ENCODE data around the gene STK17B.
A peak's percentile ranks its signal among the peaks of the same experiment; 100 is the strongest.

STK17B gene

DNA sequence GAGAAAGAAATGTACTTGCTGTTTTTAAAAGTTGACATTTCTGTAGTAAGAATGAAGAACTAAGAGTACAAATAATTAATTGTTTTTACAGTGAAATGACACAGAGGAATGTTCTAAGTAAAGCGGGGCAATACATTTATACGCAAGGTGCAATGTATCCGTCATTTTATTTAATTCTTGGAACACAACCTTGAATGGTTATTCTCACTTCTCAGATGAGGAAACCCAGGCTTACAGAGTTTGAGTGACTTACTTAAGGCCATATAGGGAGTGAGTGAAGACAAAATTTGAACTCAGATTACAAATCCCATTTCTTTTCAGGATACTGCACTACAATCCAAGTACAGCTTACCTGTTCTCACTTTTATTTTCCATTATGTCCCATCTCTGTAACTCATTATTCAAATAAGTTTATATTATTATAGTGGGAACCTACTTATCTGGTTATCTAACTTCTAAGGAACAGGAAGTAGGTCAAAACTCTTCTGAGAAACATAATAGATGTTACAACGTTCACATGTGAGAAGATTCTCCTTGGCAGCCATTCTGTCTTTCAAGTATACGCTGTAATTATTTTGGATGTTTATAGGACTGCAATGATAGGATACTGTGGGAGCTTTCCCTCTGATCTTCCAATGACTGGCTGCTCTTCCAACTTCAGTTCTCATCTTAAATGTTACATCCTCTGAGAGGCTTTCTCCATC lies 12.3 kb upstream of the STK17B start:
- DNase-seq (ENCODE audit: low read depth in 2 of 2), result no peak

DNA sequence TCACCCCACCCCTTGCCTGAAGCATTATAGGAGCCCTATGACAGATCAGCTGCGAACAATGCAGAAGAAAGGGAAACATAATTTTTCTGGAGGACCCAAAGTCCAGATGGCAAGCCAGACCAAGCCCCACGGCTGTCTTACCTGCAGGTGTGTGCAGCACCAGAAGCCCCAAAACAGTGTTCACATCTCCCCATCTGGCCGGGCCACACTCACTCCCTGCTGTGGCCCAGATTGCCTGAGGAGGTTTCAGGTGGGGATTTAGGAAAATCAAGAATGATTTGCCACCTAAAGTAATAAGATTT lies 11.7 kb upstream of the STK17B start:
- no peak for DNase-seq (ENCODE audit: low read depth in 2 of 2)

DNA sequence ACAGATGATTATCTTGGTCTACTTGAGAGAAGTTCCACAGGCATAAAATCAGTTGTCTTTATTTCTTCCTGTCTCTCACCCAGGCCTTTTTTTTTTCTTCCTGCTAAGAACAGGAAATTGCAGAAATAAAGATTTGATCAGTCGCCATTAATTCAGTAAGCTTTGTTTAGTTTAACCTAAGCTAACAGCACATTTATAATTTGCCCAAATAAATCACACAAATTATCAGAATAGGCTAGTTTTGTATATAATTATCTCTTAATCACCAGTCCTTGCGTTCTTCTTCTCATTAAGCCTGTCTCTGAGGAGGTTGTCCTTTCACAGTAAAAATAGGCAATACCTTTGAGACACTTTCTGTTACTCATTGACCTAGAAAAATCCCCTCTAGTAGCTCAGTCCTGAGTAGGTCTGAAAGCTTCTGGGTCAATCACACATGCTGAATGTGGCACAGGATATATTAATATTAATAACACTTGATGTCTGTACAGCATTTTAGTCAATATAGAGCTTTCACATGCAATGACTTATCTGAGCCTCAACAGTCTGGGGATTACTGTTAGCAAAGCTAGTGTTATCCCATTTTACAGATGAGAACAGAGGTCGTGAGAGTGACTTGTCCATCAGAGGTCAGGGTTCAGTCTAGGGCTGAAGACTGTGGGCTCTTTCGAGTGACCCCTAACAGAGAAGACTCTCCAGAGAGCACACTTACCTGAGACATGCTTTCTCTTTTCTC lies 11.2 kb upstream of the STK17B start:
- no peak for DNase-seq (ENCODE audit: low read depth in 2 of 2)

DNA sequence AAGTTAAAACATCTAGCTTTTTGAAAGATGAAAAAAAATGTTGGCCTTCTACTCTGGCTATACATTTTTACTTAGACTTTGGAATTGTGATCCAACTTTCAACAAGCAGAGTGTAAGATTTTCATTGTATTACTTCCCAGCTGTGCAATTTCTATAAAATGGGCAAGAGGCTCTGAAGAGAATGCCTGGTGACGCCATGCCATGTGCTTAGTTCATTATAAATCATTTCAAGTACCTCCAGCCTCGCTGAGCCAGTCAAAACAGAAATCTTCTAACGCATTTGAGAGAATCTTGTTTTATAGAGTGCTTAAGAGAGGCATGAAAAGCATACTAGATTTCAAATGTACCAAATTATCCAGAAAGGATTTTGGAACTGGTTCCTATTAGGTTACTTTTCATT lies 10.1 kb upstream of the STK17B start:
- DNase-seq (ENCODE audit: low read depth in 2 of 2), result no peak

DNA sequence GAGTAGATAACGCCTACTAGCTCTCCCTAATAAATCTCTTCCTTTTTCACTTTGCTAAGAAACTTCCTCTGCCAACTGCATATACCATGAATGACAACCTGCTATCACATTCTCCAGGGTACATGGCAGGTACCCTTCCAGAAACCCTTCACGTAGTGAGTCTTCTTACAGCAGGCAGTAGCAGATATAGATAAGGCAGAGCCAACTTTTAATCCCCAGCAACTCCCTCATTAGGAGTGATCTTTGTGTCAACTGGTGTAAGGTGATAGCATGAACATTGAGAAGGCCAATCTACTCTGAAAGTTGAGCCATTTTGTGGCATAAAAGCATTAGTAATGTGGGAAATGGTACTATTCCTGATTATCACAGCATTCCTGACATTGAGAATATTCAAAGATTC lies 5.7 kb upstream of the STK17B start:
- DNase-seq (ENCODE audit: low read depth in 2 of 2), result no peak

DNA sequence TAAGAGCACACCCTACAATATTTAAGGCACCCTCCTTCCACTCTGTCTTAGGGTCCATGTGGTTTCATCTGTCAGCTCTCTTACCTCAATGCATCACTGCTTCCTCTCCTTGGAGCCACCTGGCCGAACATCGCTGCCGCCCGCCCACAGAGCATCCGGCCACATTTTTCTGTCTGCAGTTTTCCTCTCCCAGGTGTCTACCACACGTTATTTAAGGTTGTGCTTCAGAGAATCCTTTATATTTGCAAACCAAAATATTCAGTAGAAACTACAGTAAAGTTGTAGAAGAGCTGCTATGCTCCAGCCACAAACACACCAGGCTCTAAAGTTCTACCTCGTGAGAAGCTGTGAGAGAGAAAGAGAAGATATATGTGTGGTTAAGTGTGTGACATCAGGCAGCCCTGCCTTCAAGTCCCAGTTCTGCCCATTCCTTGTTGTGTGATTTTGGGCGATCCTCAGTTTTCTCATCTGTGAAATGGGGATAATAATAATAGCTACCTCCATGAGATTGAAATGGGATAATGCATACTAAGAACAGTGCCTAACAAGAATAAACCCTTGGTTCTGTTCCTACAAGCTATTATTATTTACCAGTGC lies 4.9 kb upstream of the STK17B start:
- DNase-seq (ENCODE audit: low read depth in 2 of 2), result peak; percentile 64 to 72

DNA sequence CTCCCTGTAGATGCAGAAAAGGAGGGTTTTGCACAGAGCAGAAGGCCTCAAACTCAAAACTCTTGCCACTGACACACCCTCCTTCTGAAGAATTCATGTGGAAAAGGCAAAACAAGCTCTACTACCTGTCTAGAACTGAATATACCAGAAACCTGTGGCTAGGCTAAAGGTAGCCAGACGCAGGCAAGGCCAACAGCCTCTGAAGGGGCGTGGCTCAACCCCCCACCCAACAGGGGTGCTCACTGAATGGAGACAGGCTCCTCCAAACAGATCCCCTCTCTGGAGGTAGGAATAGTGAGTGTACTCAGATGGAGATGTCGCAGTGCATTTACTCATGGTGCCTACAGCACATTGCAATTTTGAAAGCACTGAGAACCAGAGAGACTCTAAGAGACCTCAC lies 3.0 kb upstream of the STK17B start:
- DNase-seq (ENCODE audit: low read depth in 2 of 2), result no peak

DNA sequence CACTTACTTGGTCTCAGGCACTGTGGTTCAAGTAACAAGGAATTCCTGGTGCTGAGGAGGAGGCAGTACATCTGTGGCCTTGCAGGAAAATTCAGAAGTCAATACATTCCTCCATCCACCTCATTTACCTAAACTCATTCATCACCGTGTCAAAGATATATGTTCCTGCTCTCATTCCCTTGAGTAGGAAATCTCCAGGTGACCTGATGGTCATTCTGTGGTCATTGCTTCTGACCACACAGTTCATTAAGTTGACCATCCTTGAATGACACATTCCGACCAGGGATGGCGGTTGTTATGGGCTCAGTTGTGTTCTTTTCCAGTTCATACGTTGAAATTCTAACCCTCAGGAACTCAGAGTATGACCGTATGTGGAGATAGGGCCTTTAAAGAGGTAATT lies 2.1 kb upstream of the STK17B start:
- no peak for DNase-seq (ENCODE audit: low read depth in 2 of 2)

DNA sequence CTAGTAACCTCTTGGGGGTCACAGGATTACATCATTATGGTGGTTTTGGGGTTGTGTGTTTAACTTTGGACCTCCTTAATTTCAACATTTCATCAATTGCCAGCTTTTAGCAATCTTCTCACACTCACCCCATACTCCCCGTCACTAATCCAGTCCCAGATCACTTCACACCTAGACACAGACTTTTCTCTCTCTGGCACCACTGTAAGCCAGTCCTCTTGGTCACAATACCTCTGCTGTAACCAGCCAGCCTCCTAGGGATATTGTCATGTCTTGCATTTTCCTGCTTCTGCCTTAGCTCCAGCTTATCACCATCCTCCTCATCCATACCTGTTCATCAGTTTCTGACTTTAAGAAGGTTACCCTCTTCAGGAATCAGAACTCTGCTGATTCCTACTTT lies 1.6 kb upstream of the STK17B start:
- DNase-seq (ENCODE audit: low read depth in 2 of 2), result no peak

DNA sequence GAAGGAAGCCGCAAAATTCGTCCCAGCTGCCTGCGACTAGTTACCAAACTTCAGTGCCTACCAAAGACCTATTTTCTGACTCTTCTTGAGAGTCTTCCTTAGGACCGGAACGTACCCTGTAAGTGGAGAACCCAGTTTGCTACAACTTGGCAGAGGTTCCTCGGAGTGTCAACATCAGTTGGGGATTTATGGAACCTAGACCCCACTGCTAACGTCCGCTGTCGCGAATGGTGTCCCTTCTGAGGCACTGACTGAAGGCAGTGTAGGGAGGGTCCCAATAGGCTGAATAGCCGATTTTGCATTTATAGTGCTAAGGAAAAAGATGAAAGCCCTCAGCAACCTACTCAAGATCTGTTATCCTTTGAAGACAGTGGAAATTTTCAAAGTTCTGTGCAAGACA lies 568 bp upstream of the STK17B start:
- DNase-seq (ENCODE audit: low read depth in 2 of 2), result no peak

DNA sequence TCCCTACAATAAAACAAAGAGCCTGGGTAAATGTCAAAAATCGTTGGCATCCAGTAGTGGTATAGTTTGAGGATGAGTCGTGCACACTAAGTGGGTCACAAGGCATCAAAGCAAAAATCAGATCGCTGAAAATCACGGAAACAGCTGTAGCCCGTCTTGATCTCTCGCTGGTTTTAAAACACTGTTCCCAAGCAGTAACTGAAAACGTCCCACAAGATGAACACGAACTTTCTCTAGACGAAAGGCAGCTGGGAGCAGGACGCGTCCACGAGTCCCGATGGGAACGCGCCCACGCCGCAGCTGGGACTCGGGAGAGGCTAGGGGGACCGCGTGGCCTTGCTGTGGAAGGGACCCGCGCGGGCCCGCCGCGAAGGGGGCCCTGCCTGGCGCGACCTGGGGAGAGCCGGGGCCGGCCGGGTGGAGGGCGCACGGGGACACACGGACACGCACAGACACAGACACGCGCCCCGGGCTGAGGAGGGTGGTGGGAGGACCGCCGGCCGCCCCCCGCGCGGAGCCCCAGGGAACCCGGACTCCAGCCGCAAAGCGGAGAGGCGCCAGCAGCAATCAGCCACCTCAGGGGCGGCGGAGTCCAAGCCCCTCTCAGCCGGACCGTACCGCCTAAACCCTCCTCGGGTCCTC lies 651 bp downstream of the STK17B start:
- no peak for DNase-seq (ENCODE audit: low read depth in 2 of 2)

DNA sequence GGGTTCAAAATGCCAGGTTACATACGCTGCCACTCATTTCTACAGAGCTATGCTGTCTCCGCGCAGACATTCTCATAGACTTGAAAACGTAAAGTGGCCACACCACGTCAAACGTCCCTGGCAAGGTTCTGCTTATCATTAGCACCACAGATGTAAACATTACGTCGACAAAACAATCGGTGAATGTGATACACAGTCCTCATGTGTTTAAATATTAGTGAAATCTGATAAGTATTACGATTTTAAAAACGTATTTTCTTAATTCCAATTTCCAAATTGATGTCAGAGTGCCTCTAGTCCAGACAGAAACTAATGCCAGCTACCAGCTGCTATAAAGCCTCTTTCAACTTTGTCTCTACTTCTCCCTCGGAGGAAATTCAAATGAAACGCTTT lies 1.2 kb downstream of the STK17B start:
- no peak for DNase-seq (ENCODE audit: low read depth in 2 of 2)

DNA sequence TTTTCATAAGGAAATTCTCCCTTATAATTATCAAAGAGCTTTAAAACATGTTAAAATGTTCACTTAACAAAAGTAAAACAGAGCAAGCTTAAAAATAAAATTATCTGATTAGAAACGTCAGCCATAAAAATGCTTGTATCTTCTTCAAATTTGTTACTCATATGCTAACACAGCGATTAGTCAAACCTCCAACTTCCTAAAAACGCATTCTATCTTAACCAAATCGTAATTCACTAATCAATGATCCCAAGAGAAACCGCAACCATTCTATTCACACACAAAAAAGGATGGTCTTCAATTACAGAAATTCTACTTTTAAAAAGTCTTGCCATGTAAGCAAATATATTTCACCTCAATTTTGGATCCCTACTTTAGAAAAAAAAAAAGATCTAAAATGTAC lies 1.9 kb downstream of the STK17B start:
- no peak for DNase-seq (ENCODE audit: low read depth in 2 of 2)

DNA sequence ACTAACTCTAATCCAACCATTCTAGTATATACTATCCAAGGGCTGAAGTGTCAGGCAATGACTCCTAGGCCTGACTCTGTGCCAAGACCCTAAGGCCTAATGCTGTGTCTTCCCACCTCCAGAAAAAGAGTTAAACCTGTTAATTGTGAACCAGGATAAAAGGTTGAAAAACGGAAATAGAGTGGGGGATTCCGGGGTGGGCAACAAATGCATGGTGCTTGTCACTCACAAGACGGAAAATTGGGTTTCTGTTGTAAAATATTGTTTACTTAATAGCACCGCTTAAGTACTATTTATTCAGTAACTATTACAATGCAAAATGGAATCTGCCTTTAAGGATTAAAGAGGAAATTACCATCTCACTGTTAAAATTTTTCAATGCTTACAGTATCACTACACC lies 3.2 kb downstream of the STK17B start:
- no peak for DNase-seq (ENCODE audit: low read depth in 2 of 2)

DNA sequence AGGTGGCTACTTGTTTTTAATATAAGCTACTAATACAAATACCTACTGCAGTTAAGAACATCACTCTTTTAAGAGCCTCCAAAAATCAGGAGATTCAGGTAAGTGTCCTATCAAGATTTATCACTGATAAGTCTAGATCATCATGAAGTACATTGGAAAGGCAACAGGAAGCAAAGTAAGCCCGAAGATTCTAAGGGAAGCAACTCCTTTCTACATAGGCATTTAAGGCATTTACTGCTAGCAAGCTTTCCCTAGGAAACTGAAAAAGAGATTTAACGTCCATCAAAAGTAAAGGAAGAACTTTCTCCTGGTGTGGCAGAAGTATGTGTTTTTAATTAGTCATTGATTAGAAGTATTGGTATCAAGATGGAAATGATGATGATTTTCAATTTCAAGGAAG lies 3.7 kb downstream of the STK17B start:
- no peak for DNase-seq (ENCODE audit: low read depth in 2 of 2)

DNA sequence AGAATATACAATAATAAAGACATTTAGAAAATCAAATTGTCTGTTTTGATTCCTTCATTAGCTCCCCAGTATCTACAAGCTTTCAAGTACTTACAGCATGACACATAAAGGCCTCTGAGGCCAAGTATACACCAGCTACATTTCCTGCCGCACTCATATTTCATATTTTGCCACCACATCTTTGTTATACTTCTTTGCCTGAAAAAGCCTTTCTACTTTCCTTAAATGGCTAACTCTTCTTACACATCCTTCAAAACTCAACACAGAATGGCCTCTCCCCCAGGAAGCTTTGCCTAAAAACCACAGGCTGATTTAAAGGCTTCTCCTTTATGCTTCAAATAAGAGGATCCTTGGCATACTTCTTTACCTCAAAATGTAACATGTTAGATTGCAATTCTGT lies 4.5 kb downstream of the STK17B start:
- no peak for DNase-seq (ENCODE audit: low read depth in 2 of 2)

DNA sequence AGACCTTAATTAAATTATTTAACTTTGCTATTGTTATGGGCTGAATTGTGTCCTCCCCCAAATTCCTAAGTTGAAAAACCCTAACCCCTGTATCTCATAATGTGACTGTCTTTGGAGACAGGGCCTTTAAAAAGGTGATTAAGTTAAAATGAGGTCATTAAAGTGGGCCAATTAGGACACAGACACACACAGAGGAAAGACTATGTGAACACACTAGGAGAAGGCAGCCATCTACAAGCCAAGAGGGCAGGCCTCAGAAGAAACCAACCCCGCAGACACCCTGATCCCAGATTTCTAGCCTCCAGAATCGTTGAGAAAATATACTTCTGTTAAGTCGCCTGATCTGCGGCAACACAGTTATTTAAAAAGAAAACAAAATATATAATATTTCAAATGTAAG lies 6.4 kb downstream of the STK17B start:
- no peak for DNase-seq (ENCODE audit: low read depth in 2 of 2)

DNA sequence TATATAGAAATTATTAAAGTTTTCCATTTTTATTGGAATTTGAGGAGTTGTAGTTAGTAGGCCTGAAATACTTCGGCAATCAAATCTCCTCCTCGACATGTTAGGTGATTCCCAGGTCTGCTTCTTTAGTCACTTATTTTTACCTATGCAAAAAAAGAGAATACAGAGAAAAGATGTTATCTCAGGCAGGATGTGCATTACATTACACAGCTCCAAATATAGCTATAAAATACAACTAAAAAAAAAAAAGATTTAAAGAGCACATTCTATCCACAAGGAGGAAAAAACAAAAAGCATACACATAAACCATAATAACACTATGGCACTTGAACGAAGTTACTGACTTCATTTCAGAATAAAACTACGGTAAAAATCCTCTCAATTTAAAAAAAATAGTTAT lies 8.1 kb downstream of the STK17B start:
- no peak for DNase-seq (ENCODE audit: low read depth in 2 of 2)

DNA sequence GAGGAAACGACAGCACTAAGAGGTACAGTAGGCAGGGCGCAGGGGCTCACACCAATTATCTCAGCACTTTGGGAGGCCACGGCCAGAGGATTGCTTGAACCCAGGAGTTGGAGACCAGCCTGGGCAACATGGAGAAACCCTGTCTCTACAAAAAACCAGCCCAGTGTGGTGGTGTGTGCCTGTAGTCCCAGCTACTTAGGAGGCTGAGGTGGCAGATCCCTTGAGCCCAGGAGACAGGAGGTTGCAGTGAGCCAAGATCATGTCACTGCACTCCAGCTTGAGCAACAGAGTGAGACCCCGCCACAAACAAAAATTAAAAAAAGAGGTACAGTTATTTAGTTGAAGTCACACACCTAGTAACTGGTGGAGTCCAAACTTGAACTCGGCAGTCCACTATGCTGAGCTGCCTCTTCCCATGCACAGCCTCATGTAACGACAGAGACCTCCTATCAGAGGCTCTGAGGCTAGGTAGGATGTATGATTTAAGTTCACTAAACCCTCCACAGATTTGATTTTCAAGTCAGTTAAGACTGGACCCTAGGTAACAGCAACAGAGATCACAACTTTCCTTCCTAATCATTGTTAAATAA lies 8.7 kb downstream of the STK17B start:
- no peak for DNase-seq (ENCODE audit: low read depth in 2 of 2)

DNA sequence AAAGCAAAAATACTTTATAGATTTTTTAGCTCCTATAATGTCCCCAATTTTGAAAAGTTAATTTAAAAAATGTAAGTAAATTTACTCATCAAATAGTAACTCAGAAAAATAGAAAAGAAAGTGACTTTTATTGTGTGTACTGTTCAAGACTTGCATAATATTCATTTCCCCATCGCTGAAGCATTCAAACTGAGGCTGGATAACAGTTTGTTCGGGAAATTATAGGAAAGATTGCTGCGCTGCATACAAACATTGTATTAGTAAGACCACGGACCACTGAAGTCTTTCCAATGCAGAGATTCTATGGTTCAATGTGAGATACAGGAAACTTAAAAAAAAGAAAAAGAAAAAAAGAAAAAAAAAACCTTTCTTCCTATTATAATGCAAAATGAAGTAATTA lies 10.4 kb downstream of the STK17B start:
- no peak for DNase-seq (ENCODE audit: low read depth in 2 of 2)

DNA sequence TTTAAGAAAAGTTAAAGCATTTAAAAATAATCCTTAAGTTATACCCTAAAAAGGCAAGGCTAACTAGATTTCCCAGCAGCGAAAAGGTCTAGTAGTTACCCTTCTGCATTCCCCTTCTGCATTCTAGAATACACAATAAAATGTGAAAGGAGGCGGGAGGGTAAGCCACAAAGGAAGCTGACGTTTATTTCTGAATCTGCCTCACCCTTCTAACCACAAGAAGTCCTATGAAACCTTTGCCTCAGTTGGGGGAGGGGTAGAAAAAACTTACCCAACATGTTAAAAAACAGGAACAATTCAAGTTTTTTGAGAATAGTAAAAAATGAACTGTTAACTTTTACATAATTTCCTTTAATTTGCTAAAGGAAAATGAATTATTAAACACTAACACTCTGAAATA lies 11.3 kb downstream of the STK17B start:
- DNase-seq (ENCODE audit: low read depth in 2 of 2), result no peak

DNA sequence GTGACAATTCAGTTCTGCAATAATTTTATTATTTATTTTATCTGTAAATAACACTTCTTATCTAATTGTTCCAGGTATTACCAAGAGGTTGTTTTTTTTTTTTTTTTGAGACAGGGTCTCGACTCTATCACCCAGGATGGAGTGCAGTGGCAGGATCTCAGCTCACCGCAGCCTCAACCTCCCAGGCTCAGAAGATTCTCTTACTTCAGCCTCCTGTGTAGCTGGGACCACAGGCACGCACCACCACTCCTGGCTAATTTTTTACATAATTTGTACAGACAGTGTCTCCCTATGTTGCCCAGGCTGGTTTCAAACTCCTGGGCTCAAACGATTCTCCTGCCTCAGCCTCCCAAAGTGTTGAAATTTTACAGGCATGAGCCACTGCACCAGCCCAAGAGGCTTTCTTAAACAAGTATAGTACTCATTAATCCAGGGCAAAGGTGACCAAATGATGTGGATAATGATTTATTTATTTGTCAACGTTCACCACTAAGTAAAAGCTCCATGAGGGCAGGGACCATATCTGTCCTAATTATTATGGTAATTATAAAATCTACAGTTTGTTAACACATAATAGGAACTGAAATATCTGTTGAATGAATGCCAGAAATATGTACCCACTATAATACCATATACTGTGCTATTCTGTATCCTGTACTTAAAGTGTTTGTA lies 12.0 kb downstream of the STK17B start:
- DNase-seq (ENCODE audit: low read depth in 2 of 2), result no peak

Measured in stimulated activated CD8-positive, alpha-beta memory T cell treated with anti-CD3 and anti-CD28 coated beads, Interleukin-2, amount 100 ng/mL, for 1 hour (primary cell).